Mesenteric fat pad (tissue), 1 donor: ENCODE measurements around the gene HIRIP3. TPM values are rescaled to one million over a fixed set of nuclear protein-coding genes. Genes with fewer than 3 reads are reported as not detected.
"Not testable (repeated sequence)": the region's sequence is repeated elsewhere in the genome, so short reads cannot be mapped to it uniquely, and the experiment has no call there.

Experiments used
- DNase-seq: peaks from one replicate; pipeline ENCODE4 v3.0.0-alpha.2; 2020; ENCODE audit warnings: low spot score
- long read RNA-seq: library from polyadenylated mRNA; unstranded; transcript quantifications from one replicate; pipeline ENCODE4 v2.0.0, GENCODE V29; 2020
- total RNA-seq: library from RNA; stranded (reverse); fragmentation: NEBNext Ultra II Directional; extraction: Animal tissue kit (Norgen Biotek cat#: 25700); gene quantifications from one replicate; pipeline ENCODE4 v1.2.1, GENCODE V29; 2021
- donor health status: DM: yes; HTN: yes; CAD: no.

The HIRIP3 gene, protein sequence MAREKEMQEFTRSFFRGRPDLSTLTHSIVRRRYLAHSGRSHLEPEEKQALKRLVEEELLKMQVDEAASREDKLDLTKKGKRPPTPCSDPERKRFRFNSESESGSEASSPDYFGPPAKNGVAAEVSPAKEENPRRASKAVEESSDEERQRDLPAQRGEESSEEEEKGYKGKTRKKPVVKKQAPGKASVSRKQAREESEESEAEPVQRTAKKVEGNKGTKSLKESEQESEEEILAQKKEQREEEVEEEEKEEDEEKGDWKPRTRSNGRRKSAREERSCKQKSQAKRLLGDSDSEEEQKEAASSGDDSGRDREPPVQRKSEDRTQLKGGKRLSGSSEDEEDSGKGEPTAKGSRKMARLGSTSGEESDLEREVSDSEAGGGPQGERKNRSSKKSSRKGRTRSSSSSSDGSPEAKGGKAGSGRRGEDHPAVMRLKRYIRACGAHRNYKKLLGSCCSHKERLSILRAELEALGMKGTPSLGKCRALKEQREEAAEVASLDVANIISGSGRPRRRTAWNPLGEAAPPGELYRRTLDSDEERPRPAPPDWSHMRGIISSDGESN
- 11.0 TPM for total RNA-seq
- long read RNA-seq, transcript HIRIP3-204 (6 exons, 988 nt) = minor isoform, 12 of 49 reads
- long read RNA-seq, transcript HIRIP3-201 (7 exons, 3,388 nt) = major isoform, 23 of 49 reads
- long read RNA-seq, partial matches to known transcripts = 6 of 49 reads
- long read RNA-seq, other reads (novel, unspliced or antisense) = 8 of 49 reads

DNA sequence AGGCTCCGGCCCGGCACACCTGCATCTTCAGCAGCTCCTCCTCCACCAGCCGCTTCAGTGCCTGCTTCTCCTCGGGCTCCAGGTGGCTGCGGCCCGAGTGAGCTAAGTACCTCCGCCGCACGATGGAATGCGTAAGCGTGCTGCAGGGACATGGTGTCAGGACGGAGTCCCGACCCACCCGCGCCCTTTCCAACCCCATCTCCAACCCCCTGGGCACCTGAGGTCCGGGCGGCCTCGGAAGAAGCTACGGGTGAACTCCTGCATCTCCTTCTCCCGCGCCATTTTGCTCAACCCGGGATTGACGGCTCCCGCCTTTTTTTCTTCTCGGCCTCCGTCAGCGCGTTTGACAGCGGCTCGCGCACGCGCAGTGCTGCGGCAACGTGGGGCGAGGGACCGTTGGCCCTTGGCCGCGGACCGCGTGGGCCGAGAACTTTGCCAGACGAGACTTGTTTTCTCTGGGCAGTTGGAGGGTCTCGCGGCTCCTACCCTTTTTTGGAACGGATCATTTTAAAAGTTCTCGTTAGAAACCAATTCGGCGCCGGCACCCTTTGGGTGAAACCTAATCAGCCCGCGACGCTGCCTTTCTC is at the start of gene HIRIP3:
HIRIP3 (minus strand) TSS at position 294 of the 587 bp plus-strand sequence; CDS start at position 282, 12 bp downstream.
- DNase-seq = peak; percentile 96

DNA sequence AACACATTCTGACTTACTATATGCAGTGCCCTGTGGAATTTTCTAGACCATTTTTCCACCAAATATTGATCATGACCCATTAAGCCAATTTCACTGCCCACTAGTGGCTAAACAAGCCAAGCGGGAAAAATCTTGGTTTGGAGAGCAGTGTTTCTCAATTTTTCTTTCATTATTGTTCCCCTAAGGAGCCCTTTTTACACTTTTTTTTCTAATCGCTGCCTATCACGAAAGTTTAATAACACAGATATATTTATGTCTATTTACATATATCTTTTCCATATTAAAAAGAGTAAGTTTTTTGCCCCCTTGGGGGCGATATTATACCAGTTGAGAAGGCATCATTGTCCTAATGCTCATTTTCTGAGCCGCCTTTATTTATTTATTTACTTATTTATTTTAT is 46.4 kb upstream of the HIRIP3 start:
- no peak for DNase-seq

GRCh38 chr16:30040690-30041089 is 45.3 kb upstream of the HIRIP3 start:
- DNase-seq = not testable (repeated sequence)

DNA sequence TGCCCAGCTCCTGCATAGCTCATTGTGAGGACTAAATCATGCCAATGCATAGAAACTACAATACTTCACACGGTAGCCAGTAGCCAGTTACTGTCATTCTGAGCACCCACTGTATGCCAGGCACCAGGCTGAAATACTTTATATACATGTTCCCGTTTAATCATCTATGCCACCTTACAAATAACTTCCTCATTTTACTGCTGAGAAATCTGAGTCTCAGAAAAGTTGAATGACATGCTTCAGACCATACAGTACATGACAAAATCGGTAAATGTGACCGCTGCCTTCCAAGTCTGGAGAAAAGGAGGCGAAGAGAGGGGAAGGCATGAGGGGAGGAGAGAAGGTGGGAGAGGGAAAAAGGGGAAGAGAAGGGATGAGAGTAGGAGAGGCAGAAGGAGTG is 44.8 kb upstream of the HIRIP3 start:
- no peak for DNase-seq

DNA sequence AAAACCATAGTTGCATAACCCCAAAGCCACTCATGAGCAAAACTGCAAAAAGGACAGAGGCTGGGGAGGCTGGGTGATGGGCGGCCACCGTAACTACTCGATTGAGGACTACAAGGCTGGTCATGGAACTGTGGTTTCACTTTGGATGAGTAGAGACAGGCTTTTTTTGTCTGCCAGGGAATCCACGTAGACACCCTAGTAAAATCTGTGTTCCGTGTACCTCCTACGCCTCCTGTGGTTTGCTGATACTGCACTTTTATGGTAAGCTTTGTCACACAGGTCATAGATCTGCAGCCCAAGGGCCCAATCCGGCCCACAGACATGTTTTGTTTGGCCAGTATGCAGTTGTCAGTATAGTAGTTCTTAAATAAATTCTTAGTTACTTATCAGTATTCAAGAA is 37.9 kb upstream of the HIRIP3 start:
- DNase-seq = no peak

DNA sequence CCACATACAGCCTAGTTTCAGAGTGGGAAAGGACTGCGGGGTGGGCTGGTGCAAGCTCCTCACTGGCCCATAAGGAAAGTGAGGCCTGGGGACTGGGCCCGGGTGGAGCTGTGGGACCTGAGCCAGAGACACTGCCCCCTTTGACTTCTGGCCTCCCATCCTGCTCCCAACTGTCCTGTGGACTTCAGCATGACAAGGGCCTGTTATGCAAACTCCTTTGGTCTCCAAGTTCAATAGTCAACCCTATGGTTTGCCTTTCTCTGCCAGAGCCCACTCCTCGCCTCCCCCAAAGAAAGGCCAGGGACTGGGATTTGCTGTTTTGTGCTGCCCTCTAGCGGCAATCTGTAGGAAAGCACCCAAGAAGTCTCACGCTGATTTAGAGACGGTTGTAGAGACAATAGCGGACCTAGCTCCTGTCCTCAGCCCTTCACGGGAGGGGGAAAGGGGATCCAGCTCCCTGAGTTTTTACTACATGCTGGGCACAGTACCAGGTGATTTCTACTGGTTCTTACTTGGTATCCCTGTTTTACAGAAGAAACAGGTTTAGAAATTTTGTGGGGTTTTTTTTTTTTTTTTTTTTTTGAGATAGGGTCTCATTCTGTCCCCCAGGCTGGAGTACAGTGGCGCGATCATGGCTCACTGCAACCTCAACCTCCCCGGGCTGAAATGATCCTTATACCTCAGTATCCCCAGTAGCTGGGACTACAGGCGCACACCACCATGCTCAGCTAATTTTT is 36.8 kb upstream of the HIRIP3 start:
- no peak for DNase-seq

DNA sequence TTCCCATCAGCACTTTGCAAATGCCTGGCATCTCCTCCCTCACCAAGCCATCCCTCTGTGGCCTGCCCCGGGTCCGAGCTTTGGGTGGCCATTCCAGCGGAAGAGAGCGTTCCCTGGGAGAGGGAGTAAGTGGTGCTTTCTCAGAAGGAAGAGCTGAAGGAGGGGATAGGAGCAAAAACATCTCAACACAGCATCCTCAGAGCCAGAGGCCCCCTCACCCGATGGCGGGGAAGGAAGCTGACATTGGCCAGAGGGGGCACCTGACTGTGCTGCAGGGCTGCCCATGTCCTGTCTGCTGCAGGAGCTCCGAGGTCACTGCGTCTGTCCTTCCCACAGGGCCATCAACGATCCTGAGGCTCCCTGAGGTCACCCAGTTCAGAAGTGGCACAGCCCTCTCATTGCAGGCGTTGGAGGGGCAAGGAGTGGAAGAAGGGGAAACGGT is 36.1 kb upstream of the HIRIP3 start:
- DNase-seq = no peak

GRCh38 chr16:30030841-30031413 is 35.5 kb upstream of the HIRIP3 start, which contains the start of gene TLCD3B:
Gene TLCD3B (minus strand): TSS chr16:30031271. CDS start chr16:30030527, 744 bp downstream.
- no peak for DNase-seq

- DNase-seq = no peak
Observed at GRCh38 chr16:30030011-30030685, 34.7 kb upstream of the HIRIP3 start.

- DNase-seq = no peak
Observed at GRCh38 chr16:30028438-30029076, 33.1 kb upstream of the HIRIP3 start.

GRCh38 chr16:30027588-30028437 is 32.4 kb upstream of the HIRIP3 start:
- no peak for DNase-seq

- DNase-seq = no peak
Observed at GRCh38 chr16:30026449-30026848, 31.0 kb upstream of the HIRIP3 start.

DNA sequence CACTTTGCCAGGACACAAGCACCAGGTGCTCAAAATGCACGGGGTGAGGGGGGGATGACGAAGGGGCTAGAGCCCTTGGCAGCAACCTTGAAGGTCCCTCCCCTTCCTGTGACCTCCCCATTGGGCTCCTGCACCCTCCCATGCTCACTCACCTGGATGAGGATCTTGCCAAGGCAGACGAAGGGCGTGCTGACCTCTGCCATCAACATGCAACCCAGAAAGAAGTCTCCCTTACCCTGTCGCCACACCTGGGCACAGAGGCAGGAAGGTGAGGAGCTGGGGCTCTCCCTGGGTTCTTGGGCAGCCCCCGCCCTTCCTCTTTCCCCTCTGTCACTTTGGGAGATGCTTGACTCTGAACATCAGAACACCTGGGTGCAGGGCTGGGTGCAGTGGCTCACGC is 30.2 kb upstream of the HIRIP3 start:
- DNase-seq = no peak

- DNase-seq = no peak
Observed at GRCh38 chr16:30025156-30025555, 29.7 kb upstream of the HIRIP3 start.

- no peak for DNase-seq
Observed at GRCh38 chr16:30024451-30024850, 29.0 kb upstream of the HIRIP3 start.

DNA sequence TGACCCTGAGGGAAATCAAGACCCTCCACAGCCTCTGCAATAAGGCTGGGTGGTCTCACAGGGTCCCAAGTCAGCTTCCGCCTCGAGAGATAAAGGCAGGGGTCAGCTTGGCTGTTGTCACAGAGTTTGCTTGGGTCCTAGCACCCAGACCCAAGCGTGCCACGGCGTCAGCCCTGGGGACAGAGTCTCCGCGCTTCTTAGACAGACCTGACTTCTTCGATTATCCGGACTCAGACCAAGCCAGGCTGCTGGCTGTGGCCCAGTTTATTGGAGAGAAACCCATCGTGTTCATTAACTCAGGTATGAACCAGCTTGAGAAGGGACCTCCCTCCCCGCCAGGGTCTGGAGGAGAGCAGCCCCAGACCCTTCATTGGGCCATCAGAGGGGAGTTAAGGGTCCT is 28.2 kb upstream of the HIRIP3 start:
- no peak for DNase-seq

DNA sequence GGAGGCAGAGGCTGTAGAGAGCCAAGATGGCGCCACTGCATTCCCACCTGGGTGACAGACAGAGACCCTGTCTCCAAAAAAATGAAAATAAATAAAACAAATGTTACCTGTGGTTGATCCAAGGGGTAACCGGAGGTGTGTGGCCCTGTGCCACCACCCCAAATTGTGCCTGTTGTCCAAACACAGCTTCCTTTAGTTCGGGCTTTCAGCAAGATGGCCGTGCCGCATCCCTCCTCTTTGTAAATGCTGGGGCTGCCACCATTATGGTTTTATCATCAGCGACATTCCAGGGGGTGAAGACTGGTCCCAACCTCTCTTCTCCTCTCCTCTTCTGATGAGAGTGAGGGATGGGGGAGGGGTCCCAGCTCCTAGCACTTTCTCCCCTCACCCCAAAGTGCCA is 27.5 kb upstream of the HIRIP3 start, which contains the start of gene C16orf92:
C16orf92 (plus strand) TSS at position 312 of the 400 bp plus-strand sequence. CDS start 143 bp downstream, outside the sequence.
- DNase-seq = no peak

DNA sequence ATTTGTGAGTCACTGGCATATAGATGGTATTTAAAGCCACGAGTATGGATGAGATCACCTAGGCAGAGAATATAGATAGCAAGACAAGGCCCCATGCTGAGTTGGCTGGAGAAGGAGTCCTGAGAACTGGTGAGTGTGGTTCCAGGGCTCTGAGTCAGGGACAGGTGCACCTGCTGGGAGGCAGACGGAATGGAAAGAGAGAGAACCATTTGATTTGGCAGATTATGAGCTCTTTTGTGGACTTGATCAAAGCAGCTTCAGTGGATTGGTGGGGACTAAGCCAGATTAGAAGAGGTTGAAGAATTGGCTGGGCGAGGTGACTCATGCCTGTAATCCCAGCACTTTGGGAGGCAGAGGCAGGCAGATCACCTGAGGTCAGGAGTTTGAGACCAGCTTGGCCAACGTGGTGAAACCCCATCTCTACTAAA is 23.3 kb upstream of the HIRIP3 start:
- DNase-seq = no peak

- DNase-seq = not testable (repeated sequence)
Observed at GRCh38 chr16:30017937-30018336, 22.5 kb upstream of the HIRIP3 start.
